GM12864 (cell line): ENCODE measurements around the gene HSBP1L1.

Experiments
- DNase-seq: peaks from one replicate; pipeline ENCODE4 v3.0.0-alpha.2; 2011; ENCODE audit warnings: low read depth
- H3K4me3 ChIP-seq: 2 replicates; pipeline ENCODE4 v1.5.1; 2011; ENCODE audit warnings: mild to moderate bottlenecking, low read depth, low read length, control low read depth
- TF ChIP-seq, protein P1 (sequence below): IDR thresholded peaks from 2 replicates; pipeline ENCODE4 v1.5.1; 2011; ENCODE audit warnings: low read depth, mild to moderate bottlenecking, moderate library complexity, low read length, control low read depth, inconsistent platforms; ENCODE audit errors: missing control alignments

Gene HSBP1L1

DNA sequence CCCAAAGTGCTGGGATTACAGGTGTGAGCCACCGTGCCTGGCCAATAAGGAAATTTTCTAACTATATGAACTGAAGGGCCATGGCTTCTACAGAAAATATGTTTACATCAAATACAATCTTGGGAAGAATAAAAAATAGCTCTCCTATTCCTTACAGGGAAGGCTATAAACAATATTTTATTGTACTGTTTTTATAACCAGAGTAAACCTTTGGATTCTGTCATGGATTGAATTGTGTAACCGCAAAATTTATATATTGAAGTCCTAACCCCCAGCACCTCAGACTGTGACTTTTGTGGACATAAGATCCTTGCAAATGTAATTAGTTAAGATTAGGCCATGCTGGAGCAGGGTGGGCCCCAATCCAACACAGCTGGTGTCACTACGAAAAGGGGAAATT is 8.3 kb downstream of the HSBP1L1 start:
- no peak overlapping the region for H3K4me3 ChIP-seq
- TF ChIP-seq, protein P1, sequence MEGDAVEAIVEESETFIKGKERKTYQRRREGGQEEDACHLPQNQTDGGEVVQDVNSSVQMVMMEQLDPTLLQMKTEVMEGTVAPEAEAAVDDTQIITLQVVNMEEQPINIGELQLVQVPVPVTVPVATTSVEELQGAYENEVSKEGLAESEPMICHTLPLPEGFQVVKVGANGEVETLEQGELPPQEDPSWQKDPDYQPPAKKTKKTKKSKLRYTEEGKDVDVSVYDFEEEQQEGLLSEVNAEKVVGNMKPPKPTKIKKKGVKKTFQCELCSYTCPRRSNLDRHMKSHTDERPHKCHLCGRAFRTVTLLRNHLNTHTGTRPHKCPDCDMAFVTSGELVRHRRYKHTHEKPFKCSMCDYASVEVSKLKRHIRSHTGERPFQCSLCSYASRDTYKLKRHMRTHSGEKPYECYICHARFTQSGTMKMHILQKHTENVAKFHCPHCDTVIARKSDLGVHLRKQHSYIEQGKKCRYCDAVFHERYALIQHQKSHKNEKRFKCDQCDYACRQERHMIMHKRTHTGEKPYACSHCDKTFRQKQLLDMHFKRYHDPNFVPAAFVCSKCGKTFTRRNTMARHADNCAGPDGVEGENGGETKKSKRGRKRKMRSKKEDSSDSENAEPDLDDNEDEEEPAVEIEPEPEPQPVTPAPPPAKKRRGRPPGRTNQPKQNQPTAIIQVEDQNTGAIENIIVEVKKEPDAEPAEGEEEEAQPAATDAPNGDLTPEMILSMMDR: no peak
- no peak for DNase-seq

- TF ChIP-seq, protein P1: no peak
- DNase-seq: no peak
- H3K4me3 ChIP-seq: no peak overlapping the region
Measured at GRCh38 chr18:79973517-79973916, 9.1 kb downstream of the HSBP1L1 start.

GRCh38 chr18:79974025-79974654 is 9.7 kb downstream of the HSBP1L1 start:
- no peak overlapping the region for H3K4me3 ChIP-seq
- DNase-seq: no peak
- TF ChIP-seq, protein P1: no peak

- DNase-seq: no peak
- TF ChIP-seq, protein P1: no peak
- no peak overlapping the region for H3K4me3 ChIP-seq
Measured at GRCh38 chr18:79975043-79975442, 10.6 kb downstream of the HSBP1L1 start.

DNA sequence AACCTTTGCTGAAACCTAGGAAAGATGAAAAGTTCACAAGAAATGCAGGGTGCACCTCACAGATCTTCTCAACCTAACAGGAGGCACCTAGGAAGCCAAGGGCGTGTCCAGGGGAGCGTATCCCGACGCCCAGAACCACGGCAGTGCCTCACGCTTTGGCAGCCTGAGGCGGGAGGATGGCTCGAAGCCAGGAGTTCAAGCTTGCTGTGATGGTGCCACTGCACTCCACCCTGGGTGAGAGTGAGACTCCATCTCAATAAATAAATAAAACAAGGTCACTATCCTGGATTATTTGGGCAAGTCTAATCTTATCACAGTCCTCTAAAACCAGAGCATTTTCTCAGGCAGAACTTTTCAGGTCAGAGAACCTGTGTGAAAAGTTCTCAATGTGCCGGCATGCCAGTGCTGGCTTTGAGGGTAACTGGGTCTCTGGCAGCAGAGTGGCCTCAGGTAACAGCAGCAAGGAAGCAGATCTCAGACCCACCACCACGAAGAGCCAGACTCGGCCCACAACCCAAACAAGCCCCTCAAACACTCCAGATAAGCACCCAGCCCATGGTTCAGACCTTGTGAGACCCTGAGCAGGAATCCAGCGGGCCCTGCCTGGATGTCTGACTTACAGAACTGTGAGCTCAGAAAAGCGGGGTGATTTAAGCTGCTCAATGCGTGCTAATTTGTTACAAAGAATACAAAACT is 11.7 kb downstream of the HSBP1L1 start:
- TF ChIP-seq, protein P1: no peak
- no peak overlapping the region for H3K4me3 ChIP-seq
- no peak for DNase-seq

GRCh38 chr18:79979843-79980242 is 15.4 kb downstream of the HSBP1L1 start:
- DNase-seq: no peak
- H3K4me3 ChIP-seq: no peak overlapping the region
- TF ChIP-seq, protein P1: no peak

DNA sequence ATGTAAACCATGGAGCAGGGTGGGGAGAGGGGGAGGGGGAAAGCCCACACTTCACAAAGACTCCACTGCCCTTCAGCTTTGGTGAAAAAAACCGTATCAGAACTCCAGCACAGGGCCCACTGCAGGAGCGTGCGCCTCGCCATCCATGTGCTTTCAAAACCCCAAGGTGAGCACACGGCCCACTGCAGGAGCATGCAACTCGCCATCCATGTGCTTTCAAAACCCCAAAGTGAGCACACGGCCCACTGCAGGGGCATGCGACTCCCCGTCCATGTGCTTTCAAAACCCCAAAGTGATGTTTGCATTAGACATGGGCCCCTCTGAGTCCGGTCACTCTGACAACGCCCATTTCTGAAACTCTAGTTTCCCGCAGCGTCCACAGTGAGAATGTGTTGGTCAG is 16.1 kb downstream of the HSBP1L1 start:
- TF ChIP-seq, protein P1: no peak
- DNase-seq: no peak
- no peak overlapping the region for H3K4me3 ChIP-seq
